ENCODE measurements around the gene RALB. TPM values are rescaled to one million over a fixed set of nuclear protein-coding genes. Genes with fewer than 3 reads are reported as not detected.

The RALB gene
- total and polyA plus RNA-seq, 2 donors from 2014 or later = 58.5 to 64.5 TPM

GRCh38 chr2:120253021-120253882, 600 bp downstream of the RALB start:
- Histone ChIP-seq H3K27ac (ENCODE audit: low read depth in 2 of 2, low read length in 2 of 2) (peak overlapping the region; percentile 75 to 79), H3K9ac (ENCODE audit: low read length in 3 of 3) (peak overlapping the region; percentile 44 to 72 (median 66)), H3K36me3 (ENCODE audit: control insufficient read depth in 2 of 3, insufficient read depth in 3 of 3, low read length in 3 of 3) (no peaks in the 10 kb centered on the region), H3K27me3 (ENCODE audit: control insufficient read depth, insufficient read depth, low read length) (no peaks in the 10 kb centered on the region), H3K4me1 (ENCODE audit: control insufficient read depth in 2 of 3, insufficient read depth in 2 of 3, low read depth in 1 of 3, low read length in 3 of 3) (peaks cover 4 to 21% (median 17%) of the 10 kb centered on the region in 3 donors), H3K4me3 (ENCODE audit: low read length in 3 of 3) (peak overlapping the region; percentile 73 to 88 (median 81)), H3K9me3 (ENCODE audit: control insufficient read depth in 2 of 3, insufficient read depth in 1 of 3, low read length in 3 of 3) (no peaks in the 10 kb centered on the region)
- FAIRE-seq (no peak), DNase-seq (peak; percentile 80 to 95 (median 89))
- intact Hi-C loops (cut with DNase I) = no loop called here
- TF ChIP-seq CTCF (IDR thresholded peaks at IDR 0.05; ENCODE audit: borderline replicate concordance, extremely low read depth, insufficient read depth) = peak; percentile 45

- Histone ChIP-seq H3K27me3 (ENCODE audit: control insufficient read depth, insufficient read depth, low read length) (no peaks in the 10 kb centered on the region), H3K9ac (ENCODE audit: low read length in 3 of 3) (peak overlapping the region in 1 of 3 donors; percentile 66), H3K9me3 (ENCODE audit: control insufficient read depth in 2 of 3, insufficient read depth in 1 of 3, low read length in 3 of 3) (no peaks in the 10 kb centered on the region), H3K27ac (ENCODE audit: low read depth in 2 of 2, low read length in 2 of 2) (no peak overlapping the region), H3K4me3 (ENCODE audit: low read length in 3 of 3) (peak overlapping the region; percentile 73 to 88 (median 81)), H3K4me1 (ENCODE audit: control insufficient read depth in 2 of 3, insufficient read depth in 2 of 3, low read depth in 1 of 3, low read length in 3 of 3) (peaks cover 4 to 25% (median 21%) of the 10 kb centered on the region in 3 donors), H3K36me3 (ENCODE audit: control insufficient read depth in 2 of 3, insufficient read depth in 3 of 3, low read length in 3 of 3) (no peaks in the 10 kb centered on the region)
- no peak for DNase-seq
- intact Hi-C loops (cut with DNase I) = no loop called here
- TF ChIP-seq CTCF (IDR thresholded peaks at IDR 0.05; ENCODE audit: borderline replicate concordance, extremely low read depth, insufficient read depth) = no peak
- no peak for FAIRE-seq
Observed at GRCh38 chr2:120254178-120254577, 1.5 kb downstream of the RALB start.

- no peak overlapping the region for H3K4me3 ChIP-seq (ENCODE audit: low read length in 3 of 3)
- H3K27me3 ChIP-seq (ENCODE audit: control insufficient read depth, insufficient read depth, low read length) = no peaks in the 10 kb centered on the region
- no peak overlapping the region for H3K27ac ChIP-seq (ENCODE audit: low read depth in 2 of 2, low read length in 2 of 2)
- H3K9ac ChIP-seq (ENCODE audit: low read length in 3 of 3) = no peak overlapping the region
- no peaks in the 10 kb centered on the region for H3K36me3 ChIP-seq (ENCODE audit: control insufficient read depth in 2 of 3, insufficient read depth in 3 of 3, low read length in 3 of 3)
- TF ChIP-seq CTCF (IDR thresholded peaks at IDR 0.05; ENCODE audit: borderline replicate concordance, extremely low read depth, insufficient read depth) = no peak
- intact Hi-C loops (cut with DNase I) = no loop called here
- H3K4me1 ChIP-seq (ENCODE audit: control insufficient read depth in 2 of 3, insufficient read depth in 2 of 3, low read depth in 1 of 3, low read length in 3 of 3) = peaks cover 4 to 25% (median 21%) of the 10 kb centered on the region in 3 donors
- H3K9me3 ChIP-seq (ENCODE audit: control insufficient read depth in 2 of 3, insufficient read depth in 1 of 3, low read length in 3 of 3) = no peaks in the 10 kb centered on the region
- DNase-seq (no peak), FAIRE-seq (no peak)
Observed at GRCh38 chr2:120255071-120255470, 2.4 kb downstream of the RALB start.

All from kidney (tissue), 14 donors.